Loucy (cell line): ENCODE results near the gene RNF126.

ENCODE experiments used
- H2AFZ ChIP-seq: fragments of 200-600 bp; sonication (generic); 2 replicates; pipeline ENCODE4 v1.6.0; 2016; ENCODE audit warnings: antibody characterized with exemption, mild to moderate bottlenecking, low read length, moderate library complexity
- H3F3A ChIP-seq: fragments of 200-600 bp; 2 replicates; pipeline ENCODE4 v1.6.0; 2016; ENCODE audit warnings: antibody characterized with exemption, low read depth, mild to moderate bottlenecking
- H3K27me3 ChIP-seq: fragments of 200-600 bp; sonication (generic); 2 replicates; pipeline ENCODE4 v1.6.1; 2014; ENCODE audit warnings: low read length, mild to moderate bottlenecking; ENCODE audit not compliant: insufficient read depth, poor library complexity, severe bottlenecking
- H3K36me3 ChIP-seq: fragments of 200-600 bp; sonication (generic); 2 replicates; pipeline ENCODE4 v1.6.1; 2016; ENCODE audit warnings: low read length; ENCODE audit not compliant: insufficient read depth
- H3K4me1 ChIP-seq: fragments of 200-600 bp; sonication (generic); 2 replicates; pipeline ENCODE4 v1.5.1; 2014; ENCODE audit warnings: low read length, mild to moderate bottlenecking; ENCODE audit not compliant: insufficient read depth, poor library complexity, severe bottlenecking
- H3K4me2 ChIP-seq: fragments of 200-600 bp; sonication (generic); 2 replicates; pipeline ENCODE4 v1.6.0; 2014; ENCODE audit warnings: antibody characterized with exemption, low read length, low read depth, mild to moderate bottlenecking; ENCODE audit not compliant: poor library complexity, severe bottlenecking
- H3K4me3 ChIP-seq: fragments of 200-600 bp; sonication (generic); 2 replicates; pipeline ENCODE4 v1.5.1; 2014; ENCODE audit warnings: low read length, mild to moderate bottlenecking, mixed read lengths; ENCODE audit not compliant: poor library complexity, severe bottlenecking
- H3K79me2 ChIP-seq: fragments of 200-600 bp; sonication (generic); 2 replicates; pipeline ENCODE4 v1.6.1; 2014; ENCODE audit warnings: low read length; ENCODE audit not compliant: insufficient read depth
- H3K9ac ChIP-seq: fragments of 200-600 bp; sonication (generic); 2 replicates; pipeline ENCODE4 v1.6.0; 2014; ENCODE audit warnings: mild to moderate bottlenecking, low read depth, low read length, moderate library complexity; ENCODE audit not compliant: poor library complexity, severe bottlenecking
- H3K9me2 ChIP-seq: fragments of 200-600 bp; sonication (generic); replicated peaks from 2 replicates; pipeline ENCODE4 v1.6.1; 2016; ENCODE audit warnings: low read depth, low read length, mixed read lengths
- H3K9me3 ChIP-seq: fragments of 200-600 bp; sonication (generic); 2 replicates; pipeline ENCODE4 v1.6.1; 2014; ENCODE audit warnings: mild to moderate bottlenecking, antibody characterized with exemption, low read length, low read depth; ENCODE audit not compliant: insufficient read depth
- H4K20me1 ChIP-seq: fragments of 200-600 bp; sonication (generic); 2 replicates; pipeline ENCODE4 v1.6.0; 2014; ENCODE audit warnings: antibody characterized with exemption, low read length, mild to moderate bottlenecking; ENCODE audit not compliant: insufficient read depth, poor library complexity, severe bottlenecking
- EZH2phosphoT487 ChIP-seq: fragments of 200-600 bp; IDR thresholded peaks from 2 replicates; pipeline ENCODE4 v1.6.1; 2018; ENCODE audit warnings: antibody characterized with exemption, mild to moderate bottlenecking, moderate library complexity, borderline replicate concordance
- TF ChIP-seq, protein P1 (sequence below): fragments of 200-600 bp; sonication (generic); conservative IDR thresholded peaks from 2 replicates; pipeline ENCODE4 v1.5.1; 2014; ENCODE audit warnings: mild to moderate bottlenecking, antibody characterized with exemption, low read length

RNF126 gene

GRCh38 chr19:610071-610800, 52.8 kb downstream of the RNF126 start:
- H3K4me3 ChIP-seq = peak overlapping the region; percentile 67
- no peaks in the 10 kb centered on the region for H3K9me2 ChIP-seq
- TF ChIP-seq, protein P1, sequence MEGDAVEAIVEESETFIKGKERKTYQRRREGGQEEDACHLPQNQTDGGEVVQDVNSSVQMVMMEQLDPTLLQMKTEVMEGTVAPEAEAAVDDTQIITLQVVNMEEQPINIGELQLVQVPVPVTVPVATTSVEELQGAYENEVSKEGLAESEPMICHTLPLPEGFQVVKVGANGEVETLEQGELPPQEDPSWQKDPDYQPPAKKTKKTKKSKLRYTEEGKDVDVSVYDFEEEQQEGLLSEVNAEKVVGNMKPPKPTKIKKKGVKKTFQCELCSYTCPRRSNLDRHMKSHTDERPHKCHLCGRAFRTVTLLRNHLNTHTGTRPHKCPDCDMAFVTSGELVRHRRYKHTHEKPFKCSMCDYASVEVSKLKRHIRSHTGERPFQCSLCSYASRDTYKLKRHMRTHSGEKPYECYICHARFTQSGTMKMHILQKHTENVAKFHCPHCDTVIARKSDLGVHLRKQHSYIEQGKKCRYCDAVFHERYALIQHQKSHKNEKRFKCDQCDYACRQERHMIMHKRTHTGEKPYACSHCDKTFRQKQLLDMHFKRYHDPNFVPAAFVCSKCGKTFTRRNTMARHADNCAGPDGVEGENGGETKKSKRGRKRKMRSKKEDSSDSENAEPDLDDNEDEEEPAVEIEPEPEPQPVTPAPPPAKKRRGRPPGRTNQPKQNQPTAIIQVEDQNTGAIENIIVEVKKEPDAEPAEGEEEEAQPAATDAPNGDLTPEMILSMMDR = no peak
- TF ChIP-seq EZH2phosphoT487 = no peak
- no peaks in the 10 kb centered on the region for H3K9me3 ChIP-seq
- H3F3A ChIP-seq = no peaks in the 10 kb centered on the region
- H4K20me1 ChIP-seq = no peaks in the 10 kb centered on the region
- H3K4me1 ChIP-seq = no peaks in the 10 kb centered on the region
- peak overlapping the region; percentile 64 for H3K4me2 ChIP-seq
- no peaks in the 10 kb centered on the region for H3K36me3 ChIP-seq
- peak overlapping the region; percentile 75 for H2AFZ ChIP-seq
- no peaks in the 10 kb centered on the region for H3K79me2 ChIP-seq
- no peaks in the 10 kb centered on the region for H3K27me3 ChIP-seq
- H3K9ac ChIP-seq = peak overlapping the region; percentile 50

GRCh38 chr19:609004-609346, 54.0 kb downstream of the RNF126 start:
- Histone ChIP-seq H2AFZ (no peak overlapping the region), H3K9me3 (no peaks in the 10 kb centered on the region), H3K4me3 (no peak overlapping the region), H4K20me1 (no peaks in the 10 kb centered on the region), H3K9ac (no peak overlapping the region), H3K36me3 (no peaks in the 10 kb centered on the region), H3F3A (no peaks in the 10 kb centered on the region), H3K4me2 (no peak overlapping the region), H3K79me2 (no peaks in the 10 kb centered on the region), H3K27me3 (no peaks in the 10 kb centered on the region), H3K4me1 (no peaks in the 10 kb centered on the region), H3K9me2 (no peaks in the 10 kb centered on the region)
- TF ChIP-seq EZH2phosphoT487 = no peak
- TF ChIP-seq, protein P1 = no peak

GRCh38 chr19:608155-609003, 54.6 kb downstream of the RNF126 start:
- Histone ChIP-seq H3K36me3 (no peaks in the 10 kb centered on the region), H3F3A (no peaks in the 10 kb centered on the region), H2AFZ (no peak overlapping the region), H3K4me2 (no peak overlapping the region), H3K4me3 (no peak overlapping the region), H3K9ac (no peak overlapping the region), H4K20me1 (no peaks in the 10 kb centered on the region), H3K4me1 (no peaks in the 10 kb centered on the region), H3K9me3 (no peaks in the 10 kb centered on the region), H3K79me2 (no peaks in the 10 kb centered on the region), H3K9me2 (no peaks in the 10 kb centered on the region), H3K27me3 (no peaks in the 10 kb centered on the region)
- TF ChIP-seq, protein P1 = no peak
- no peak for TF ChIP-seq EZH2phosphoT487
